Fibroblast of lung (primary cell): ENCODE results near the gene CCDC198.

Experiments
- CTCF ChIP-seq, 2 donors: IDR thresholded peaks in 1 of 2; conservative IDR thresholded peaks in 1 of 2; 1 replicate in 1 of 2; 2 replicates in 1 of 2; pipeline ENCODE4 v1.5.1; 2011 to 2012; ENCODE audit warnings: low read length in 2 of 2, control low read depth in 1 of 2, inconsistent platforms in 1 of 2, low read depth in 1 of 2, mild to moderate bottlenecking in 1 of 2
- EZH2 ChIP-seq: IDR thresholded peaks from 2 replicates; pipeline ENCODE4 v1.5.1; 2012; ENCODE audit warnings: low read length, control low read depth, mild to moderate bottlenecking; ENCODE audit errors: missing control alignments

- TF ChIP-seq EZH2 (no peak), CTCF (conservative IDR thresholded peaks at IDR 0.05 in 1 of 2, IDR thresholded peaks at IDR 0.05 in 1 of 2; ENCODE audit: low read depth in 1 of 2, low read length in 2 of 2) (no peak)
These were observed 7.4 kb upstream of the CCDC198 start for GRCh38 chr14:57501039-57501557.
